HG03565 (cell line): ENCODE results near the gene KAT8.

Experiments
- ATAC-seq: cut with Tn5 transposase; IDR thresholded peaks from one replicate; pipeline ENCODE4 v1.9.1; 2021; ENCODE audit warnings: mild to moderate bottlenecking, moderate library complexity; ENCODE audit not compliant: unreplicated experiment

KAT8 gene

GRCh38 chr16:31106509-31107464, 10.7 kb upstream of the KAT8 start:
- no peak for ATAC-seq

GRCh38 chr16:31107465-31107867, 10.0 kb upstream of the KAT8 start:
- peak; percentile 36 for ATAC-seq

GRCh38 chr16:31108035-31108793, 9.2 kb upstream of the KAT8 start, which contains the start of gene BCKDK:
BCKDK (plus strand) TSS chr16:31108386; CDS start chr16:31109224, 838 bp downstream.
- peak; percentile 77 for ATAC-seq

GRCh38 chr16:31108794-31109558, 8.5 kb upstream of the KAT8 start:
- ATAC-seq, result no peak

GRCh38 chr16:31109622-31110021, 7.8 kb upstream of the KAT8 start:
- no peak for ATAC-seq

- no peak for ATAC-seq
Observed at GRCh38 chr16:31110106-31111034, 7.1 kb upstream of the KAT8 start.

- ATAC-seq, result no peak
Observed at GRCh38 chr16:31111881-31112466, 5.5 kb upstream of the KAT8 start.

GRCh38 chr16:31112711-31113110, 4.8 kb upstream of the KAT8 start:
- no peak for ATAC-seq

GRCh38 chr16:31113121-31114120, 4.0 kb upstream of the KAT8 start:
- no peak for ATAC-seq

- ATAC-seq, result no peak
Observed at GRCh38 chr16:31114468-31114867, 3.0 kb upstream of the KAT8 start.

GRCh38 chr16:31118223-31119155, 1.0 kb downstream of the KAT8 start:
- no peak for ATAC-seq

GRCh38 chr16:31120129-31120528, 2.7 kb downstream of the KAT8 start:
- no peak for ATAC-seq

GRCh38 chr16:31125844-31126243, 8.4 kb downstream of the KAT8 start:
- no peak for ATAC-seq

GRCh38 chr16:31127182-31127581, 9.7 kb downstream of the KAT8 start:
- ATAC-seq, result no peak

- no peak for ATAC-seq
Observed at GRCh38 chr16:31128711-31129567, 11.5 kb downstream of the KAT8 start.

GRCh38 chr16:31129568-31130335, 12.3 kb downstream of the KAT8 start:
- no peak for ATAC-seq
